Astrocyte of the spinal cord (primary cell): ENCODE data around the gene NHSL2.
A peak's percentile ranks its signal among the peaks of the same experiment; 100 is the strongest.

Experiments
- DNase-seq: peaks from one replicate; pipeline ENCODE4 v3.0.0; 2011; ENCODE audit warnings: low read depth, low spot score
- H3K4me3 ChIP-seq: 2 replicates; pipeline ENCODE4 v1.5.1; 2011; ENCODE audit warnings: low read depth, mild to moderate bottlenecking, low read length, moderate library complexity
- CTCF ChIP-seq: IDR thresholded peaks from 2 replicates; pipeline ENCODE4 v1.5.1; 2012; ENCODE audit warnings: low read depth, mild to moderate bottlenecking, low read length, inconsistent platforms
- in situ Hi-C: cut with HindIII; loops from 2 replicates; pipeline ENCODE4 v1.10.0; 2017; ENCODE audit warnings: low sequenced_read_pairs

NHSL2 gene

GRCh38 chrX:71938371-71938770 is 27.7 kb downstream of the NHSL2 start:
- DNase-seq = no peak
- in situ Hi-C loops = no loop called here
- no peak for TF ChIP-seq CTCF
- H3K4me3 ChIP-seq = no peak overlapping the region

GRCh38 chrX:71941145-71941544 is 30.5 kb downstream of the NHSL2 start:
- in situ Hi-C loops = no loop called here
- H3K4me3 ChIP-seq = no peak overlapping the region
- DNase-seq = no peak
- no peak for TF ChIP-seq CTCF

- peak; percentile 45 for DNase-seq
- H3K4me3 ChIP-seq = no peak overlapping the region
- in situ Hi-C loops = no loop called here
- no peak for TF ChIP-seq CTCF
These were observed 31.1 kb downstream of the NHSL2 start for GRCh38 chrX:71941776-71942175.

GRCh38 chrX:71944369-71944768 is 33.7 kb downstream of the NHSL2 start:
- in situ Hi-C loops = no loop called here
- TF ChIP-seq CTCF = no peak
- H3K4me3 ChIP-seq = no peak overlapping the region
- no peak for DNase-seq

GRCh38 chrX:71945237-71945805 is 34.7 kb downstream of the NHSL2 start:
- no peak overlapping the region for H3K4me3 ChIP-seq
- in situ Hi-C loops = no loop called here
- no peak for TF ChIP-seq CTCF
- DNase-seq = peak; percentile 41

- no peak for DNase-seq
- in situ Hi-C loops = no loop called here
- TF ChIP-seq CTCF = no peak
- no peak overlapping the region for H3K4me3 ChIP-seq
These were observed 38.7 kb downstream of the NHSL2 start for GRCh38 chrX:71949363-71949762.
